Measurements from ENCODE around the gene UROC1. TPM values are rescaled to one million over a fixed set of nuclear protein-coding genes. Genes with fewer than 3 reads are reported as not detected.
A peak's percentile ranks its signal among the peaks of the same experiment; 100 is the strongest.

UROC1 gene
- total RNA-seq, 1 experiment from 2014 or later, result not detected

DNA sequence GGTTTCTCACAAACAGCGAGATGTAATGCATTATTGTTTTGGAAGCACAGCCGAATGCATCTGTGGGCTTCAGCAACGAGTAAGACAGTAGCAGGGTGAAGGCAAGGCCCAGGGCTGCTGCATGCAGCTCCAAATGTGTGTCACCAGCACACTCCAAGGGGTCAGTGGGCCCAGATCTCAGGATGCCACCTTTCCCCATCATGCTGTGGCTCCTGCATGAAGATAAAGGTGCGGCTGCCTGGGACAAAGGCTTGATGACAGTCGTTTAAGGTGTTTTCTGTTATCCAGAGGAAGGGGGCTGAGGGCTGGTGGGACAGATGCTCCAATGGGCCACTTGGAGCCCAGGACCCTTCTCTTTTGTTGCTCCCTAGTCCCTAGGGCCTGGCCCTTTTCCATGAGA lies 28.0 kb upstream of the UROC1 start:
- no peak overlapping the region for H3K27ac Mint-ChIP-seq
- peak; percentile 17 for DNase-seq

More for the DNA sequence above, 28.0 kb upstream of the UROC1 start:
- no peaks in the 10 kb centered on the region for H3K79me1 ChIP-seq (ENCODE audit: insufficient read depth, low read depth, low read length, poor library complexity, severe bottlenecking)
- H4K20me1 ChIP-seq (ENCODE audit: control insufficient read depth, insufficient read depth, insufficient read length), result no peaks in the 10 kb centered on the region
- H3K9me3 ChIP-seq (ENCODE audit: control insufficient read depth, low read depth, low read length), result no peaks in the 10 kb centered on the region
- Mint-ChIP-seq H3K4me3 (no peak overlapping the region), H3K36me3 (ENCODE audit: insufficient read depth in 1 of 3, low read depth in 3 of 3) (no peaks in the 10 kb centered on the region; a peak in 1 of 7 replicates), H3K9me3 (no peaks in the 10 kb centered on the region), H3K27me3 (ENCODE audit: low read depth) (peaks cover 11% of the 10 kb centered on the region), H3K4me1 (peaks cover 30 to 44% of the 10 kb centered on the region in 2 experiments)
- no peak overlapping the region for H2BK20ac ChIP-seq (ENCODE audit: low read depth, low read length, poor library complexity, severe bottlenecking)
- no CpG with 5 or more reads among the region's 5 CpGs for WGBS (ENCODE audit: extremely low coverage, insufficient read length, low lambda C conversion rate)
- no peak overlapping the region for H3K4me2 ChIP-seq (ENCODE audit: insufficient read depth, insufficient read length, low read length)
- no peak overlapping the region for H3K9ac ChIP-seq (ENCODE audit: extremely low read depth, insufficient read length, low read length)
- peaks cover 4% of the 10 kb centered on the region; the same call in 1 of the 2 replicates for H3K4me1 ChIP-seq (ENCODE audit: insufficient read depth, low read length)
- no peak overlapping the region for H2BK120ac ChIP-seq (ENCODE audit: low read depth, low read length, poor library complexity, severe bottlenecking)
- H2AK5ac ChIP-seq (ENCODE audit: insufficient read length, low read length), result no peak overlapping the region
- H3K18ac ChIP-seq (ENCODE audit: insufficient read length, low read depth, low read length), result no peak overlapping the region
- no peak overlapping the region for H2BK15ac ChIP-seq (ENCODE audit: low read depth, low read length)
- H3K79me2 ChIP-seq (ENCODE audit: insufficient read depth, low read length), result no peaks in the 10 kb centered on the region
- H4K5ac ChIP-seq (ENCODE audit: insufficient read length, low read depth, low read length), result no peak overlapping the region
- H2BK12ac ChIP-seq (ENCODE audit: insufficient read length, low read depth, low read length), result no peak overlapping the region
- H2AFZ ChIP-seq (ENCODE audit: low read length), result no peak overlapping the region
- H4K8ac ChIP-seq (replicated peaks; ENCODE audit: insufficient read length, low read depth, low read length), result no peak overlapping the region
- H3K27me3 ChIP-seq (ENCODE audit: insufficient read depth, low read length), result no peaks in the 10 kb centered on the region
- H4K91ac ChIP-seq (ENCODE audit: insufficient read length, low read depth, low read length), result no peak overlapping the region
- no peak overlapping the region for H2BK5ac ChIP-seq (ENCODE audit: insufficient read length, low read length)
- TF ChIP-seq, protein P1, sequence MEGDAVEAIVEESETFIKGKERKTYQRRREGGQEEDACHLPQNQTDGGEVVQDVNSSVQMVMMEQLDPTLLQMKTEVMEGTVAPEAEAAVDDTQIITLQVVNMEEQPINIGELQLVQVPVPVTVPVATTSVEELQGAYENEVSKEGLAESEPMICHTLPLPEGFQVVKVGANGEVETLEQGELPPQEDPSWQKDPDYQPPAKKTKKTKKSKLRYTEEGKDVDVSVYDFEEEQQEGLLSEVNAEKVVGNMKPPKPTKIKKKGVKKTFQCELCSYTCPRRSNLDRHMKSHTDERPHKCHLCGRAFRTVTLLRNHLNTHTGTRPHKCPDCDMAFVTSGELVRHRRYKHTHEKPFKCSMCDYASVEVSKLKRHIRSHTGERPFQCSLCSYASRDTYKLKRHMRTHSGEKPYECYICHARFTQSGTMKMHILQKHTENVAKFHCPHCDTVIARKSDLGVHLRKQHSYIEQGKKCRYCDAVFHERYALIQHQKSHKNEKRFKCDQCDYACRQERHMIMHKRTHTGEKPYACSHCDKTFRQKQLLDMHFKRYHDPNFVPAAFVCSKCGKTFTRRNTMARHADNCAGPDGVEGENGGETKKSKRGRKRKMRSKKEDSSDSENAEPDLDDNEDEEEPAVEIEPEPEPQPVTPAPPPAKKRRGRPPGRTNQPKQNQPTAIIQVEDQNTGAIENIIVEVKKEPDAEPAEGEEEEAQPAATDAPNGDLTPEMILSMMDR (conservative IDR thresholded peaks at IDR 0.05), result no peak
- no peak overlapping the region for H3T11ph ChIP-seq (ENCODE audit: low read length)
- no peak overlapping the region for H3K4ac ChIP-seq (ENCODE audit: low read depth, low read length)
- H3K27ac ChIP-seq (ENCODE audit: insufficient read length, low read depth, low read length), result no peak overlapping the region
- no peak overlapping the region for H3K14ac ChIP-seq (ENCODE audit: insufficient read depth, low read length)
- no peaks in the 10 kb centered on the region for H3K23me2 ChIP-seq (ENCODE audit: insufficient read length, low read depth, low read length, poor library complexity, severe bottlenecking)
- H3K56ac ChIP-seq (ENCODE audit: insufficient read length, low read depth, low read length), result no peak overlapping the region
- H3K23ac ChIP-seq (ENCODE audit: insufficient read length, low read depth, low read length), result no peak overlapping the region
